ENCODE measurements around the gene ADISSP. TPM values are rescaled to one million over a fixed set of nuclear protein-coding genes. Genes with fewer than 3 reads are reported as not detected.
A peak's percentile ranks its signal among the peaks of the same experiment; 100 is the strongest.

Gene ADISSP
- total and polyA plus RNA-seq, 12 donors, result 7.7 to 21.0 (median 11.3) TPM

GRCh38 chr20:3771552-3772058, 4.1 kb upstream of the ADISSP start:
- no peak for DNase-seq
- Histone ChIP-seq H3K4me1 (peaks cover 7 to 22% (median 18%) of the 10 kb centered on the region in 9 donors), H3K4me3 (no peak overlapping the region), H3K9me3 (peaks cover 0 to 4% (median 0%) of the 10 kb centered on the region in 11 donors), H3K36me3 (no peaks in the 10 kb centered on the region), H3K27ac (no peak overlapping the region), H3K27me3 (no peaks in the 10 kb centered on the region)
- no peak for TF ChIP-seq CTCF (IDR thresholded peaks at IDR 0.05)
- WGBS, 2 donors, result 82 to 91% methylated on average over 7 of the region's 7 CpGs
- intact Hi-C loops (cut with DNase I), result loop anchor here in 1 of 10 donors (10.0 kb wide), 1 partner anchor 97 kb away; no protein-coding TSS in a partner anchor
- ATAC-seq, result no peak

GRCh38 chr20:3768342-3769130, 983 bp upstream of the ADISSP start:
- DNase-seq, result peak; percentile 68 to 72
- Histone ChIP-seq H3K27me3 (no peaks in the 10 kb centered on the region), H3K27ac (peak overlapping the region; percentile 48 to 95 (median 85)), H3K4me3 (peak overlapping the region; percentile 53 to 83 (median 65)), H3K4me1 (peaks cover 7 to 53% (median 38%) of the 10 kb centered on the region in 9 donors), H3K9me3 (no peaks in the 10 kb centered on the region), H3K36me3 (no peaks in the 10 kb centered on the region)
- ATAC-seq, result peak; percentile 43 to 74 (median 61)
- TF ChIP-seq CTCF (IDR thresholded peaks at IDR 0.05), result peak; percentile 28 to 69 (median 59)
- 1 to 2% methylated on average over 51 of the region's 51 CpGs for WGBS, 2 donors
- intact Hi-C loops (cut with DNase I), result loop anchor here in 6 of 10 donors (5.0 kb wide), 3 partner anchors 46 to 91 kb away; no protein-coding TSS in a partner anchor

DNA sequence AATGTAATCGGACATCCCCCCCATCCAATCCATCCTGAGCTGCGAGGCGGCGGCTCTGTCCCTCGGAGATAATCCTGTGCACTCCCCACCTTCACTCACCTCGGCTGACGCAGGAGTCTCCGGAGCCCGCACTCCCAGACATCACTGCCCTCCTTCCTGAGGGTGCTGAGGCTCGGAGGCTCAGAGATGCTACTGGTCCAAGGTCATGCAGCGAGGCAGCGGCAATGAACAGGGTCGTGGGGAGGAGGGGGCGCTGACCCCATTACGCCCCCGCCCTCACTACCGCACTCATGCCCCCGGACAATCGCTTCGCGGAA, 485 bp downstream of the ADISSP start:
- Histone ChIP-seq H3K27me3 (no peaks in the 10 kb centered on the region), H3K4me1 (peaks cover 7 to 64% (median 38%) of the 10 kb centered on the region in 9 donors), H3K4me3 (peak overlapping the region; percentile 53 to 83 (median 65)), H3K36me3 (no peaks in the 10 kb centered on the region), H3K9me3 (no peaks in the 10 kb centered on the region), H3K27ac (peak overlapping the region in 6 of 10 donors; percentile 56 to 95 (median 88))
- ATAC-seq, result peak in 2 of 8 donors; percentile 1
- DNase-seq, result no peak
- WGBS, 2 donors, result 3% methylated on average over 21 of the region's 21 CpGs
- no peak for TF ChIP-seq CTCF (IDR thresholded peaks at IDR 0.05)
- intact Hi-C loops (cut with DNase I), result loop anchor here in 6 of 10 donors (5.0 kb wide), 3 partner anchors 45 to 90 kb away; no protein-coding TSS in a partner anchor

DNA sequence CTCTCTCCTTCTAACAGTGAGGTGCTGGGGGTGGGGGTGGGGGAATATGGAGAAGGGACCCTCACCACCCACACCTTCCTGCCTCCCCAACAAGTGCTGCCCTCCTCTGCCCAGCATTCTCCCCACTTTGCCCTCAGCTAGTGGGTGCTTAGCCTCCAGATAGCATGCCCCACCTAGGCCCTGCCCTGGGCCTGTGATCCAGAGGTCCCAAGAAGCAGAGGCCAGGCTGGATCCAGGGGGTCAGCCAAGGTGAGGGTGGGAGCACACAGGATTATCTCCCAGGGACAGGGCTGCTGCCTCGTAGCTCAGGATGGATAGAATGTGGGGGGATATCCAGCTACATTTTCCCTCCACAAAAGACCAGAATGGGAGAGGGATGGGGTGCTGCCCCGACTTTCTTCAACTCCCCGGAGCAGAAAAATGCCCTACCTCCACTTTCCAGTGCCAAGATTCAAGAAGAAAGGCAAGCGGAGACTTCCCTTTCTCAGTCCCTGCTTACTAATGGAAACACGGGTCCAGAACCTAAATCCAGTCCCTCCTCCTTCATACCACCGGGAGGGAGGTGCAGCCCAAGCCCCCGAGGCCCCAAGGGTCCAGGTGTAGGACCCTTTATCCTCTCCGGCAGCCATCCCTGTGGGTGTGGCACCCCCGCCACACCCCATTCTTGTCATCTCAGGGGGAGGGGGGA, 987 bp downstream of the ADISSP start:
- WGBS, 2 donors, result 34 to 36% methylated on average over 9 of the region's 9 CpGs
- H3K27ac ChIP-seq, result peak overlapping the region in 5 of 10 donors; percentile 56 to 95 (median 87)
- DNase-seq, result peak in 1 of 2 donors; percentile 7

More for the DNA sequence above, 987 bp downstream of the ADISSP start:
- no peak for TF ChIP-seq CTCF (IDR thresholded peaks at IDR 0.05)
- intact Hi-C loops (cut with DNase I), result loop anchor here in 6 of 10 donors (5.0 kb wide), 3 partner anchors 44 to 89 kb away; no protein-coding TSS in a partner anchor
- Histone ChIP-seq H3K36me3 (peaks cover 0 to 2% (median 0%) of the 10 kb centered on the region in 9 donors), H3K27me3 (no peaks in the 10 kb centered on the region), H3K4me3 (peak overlapping the region in 9 of 10 donors; percentile 53 to 83 (median 66)), H3K9me3 (no peaks in the 10 kb centered on the region), H3K4me1 (peaks cover 7 to 64% (median 38%) of the 10 kb centered on the region in 9 donors)
- no peak for ATAC-seq

All from heart right ventricle (tissue), 16 donors.